ENCODE data around the gene SH3RF3. TPM values are rescaled to one million over a fixed set of nuclear protein-coding genes. Genes with fewer than 3 reads are reported as not detected.

SH3RF3 gene
- total RNA-seq, 1 donor from 2014 or later: 7.3 TPM

DNA sequence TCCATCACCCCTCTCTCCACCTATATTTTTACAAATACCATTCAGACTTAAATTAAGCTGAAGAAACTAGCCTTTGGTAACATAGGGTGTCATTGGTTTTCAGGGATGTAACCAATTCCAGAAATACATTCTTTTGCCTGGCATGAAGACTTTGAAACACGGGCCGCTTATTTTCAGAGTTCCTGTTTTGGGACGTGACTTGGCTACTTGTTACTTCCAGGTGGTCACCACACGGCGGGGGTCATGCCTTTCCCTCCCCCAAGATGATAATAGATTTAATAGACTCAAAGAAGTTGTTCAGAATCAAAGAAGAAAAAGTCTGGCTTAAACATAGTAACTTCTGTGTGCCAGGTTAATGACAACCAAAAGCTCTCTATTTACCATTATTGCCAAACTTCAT lies 374.2 kb downstream of the SH3RF3 start:
- H3K9me3 ChIP-seq (ENCODE audit: insufficient read depth, low read depth, low read length): peaks cover 7% of the 10 kb centered on the region
- H3K4me1 ChIP-seq (ENCODE audit: insufficient read depth, low read length): peaks cover 1% of the 10 kb centered on the region
- Mint-ChIP-seq H3K27me3 (ENCODE audit: low read depth, unreplicated experiment) (peaks cover 31% of the 10 kb centered on the region), H3K4me3 (ENCODE audit: unreplicated experiment) (no peak overlapping the region), H3K36me3 (ENCODE audit: low read depth, unreplicated experiment) (peaks cover 13% of the 10 kb centered on the region), H3K27ac (ENCODE audit: unreplicated experiment) (peak overlapping the region; percentile 18), H3K4me1 (ENCODE audit: low read depth, unreplicated experiment) (peaks cover 3% of the 10 kb centered on the region), H3K9me3 (ENCODE audit: unreplicated experiment) (no peaks in the 10 kb centered on the region)
- no peak for TF ChIP-seq EZH2 (IDR thresholded peaks at IDR 0.05; ENCODE audit: insufficient read depth, low read length)
- no peaks in the 10 kb centered on the region for H3K27me3 ChIP-seq (ENCODE audit: insufficient read depth, low read length)
- H4K20me1 ChIP-seq (ENCODE audit: insufficient read depth, low read length): no peaks in the 10 kb centered on the region
- DNase-seq (ENCODE audit: low read depth) (no peak), FAIRE-seq (no peak)
- H3K36me3 ChIP-seq (ENCODE audit: insufficient read depth, low read length): no peaks in the 10 kb centered on the region
- H2AFZ ChIP-seq (ENCODE audit: low read depth, low read length): no peak overlapping the region
- no peaks in the 10 kb centered on the region for H3K79me2 ChIP-seq (ENCODE audit: insufficient read depth, low read length)
- no peak overlapping the region for H3K27ac ChIP-seq (ENCODE audit: low read depth, low read length)
- no peak overlapping the region for H3K9ac ChIP-seq (ENCODE audit: low read length)
- no peak overlapping the region for H3K4me2 ChIP-seq (ENCODE audit: low read length)
- H3K4me3 ChIP-seq (ENCODE audit: insufficient read depth, low read depth, low read length): no peak overlapping the region

DNA sequence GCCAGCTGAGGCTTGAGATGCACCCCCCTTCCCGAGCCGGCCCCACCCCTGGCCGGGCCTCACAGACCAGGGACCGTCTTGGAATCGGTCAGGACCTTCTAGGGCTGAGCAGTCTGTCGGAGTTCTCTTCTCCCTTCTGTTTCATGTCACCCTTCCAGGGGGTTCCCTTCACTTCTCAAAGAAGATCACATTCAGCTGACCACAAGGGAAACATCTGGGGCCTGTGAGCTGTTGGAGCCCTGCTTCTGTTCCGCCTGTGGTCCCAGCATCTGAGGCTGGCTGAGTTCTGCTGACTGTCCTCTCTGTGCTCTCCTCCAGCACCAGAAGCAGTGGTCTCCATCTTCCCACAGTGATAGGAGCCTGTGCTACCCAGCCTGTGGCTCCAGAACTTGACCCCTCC lies 378.2 kb downstream of the SH3RF3 start:
- no peaks in the 10 kb centered on the region for H3K4me1 ChIP-seq (ENCODE audit: insufficient read depth, low read length)
- H3K27ac ChIP-seq (ENCODE audit: low read depth, low read length): no peak overlapping the region
- H3K79me2 ChIP-seq (ENCODE audit: insufficient read depth, low read length): no peaks in the 10 kb centered on the region
- no peak overlapping the region for H3K27ac Mint-ChIP-seq (ENCODE audit: unreplicated experiment)
- H3K4me2 ChIP-seq (ENCODE audit: low read length): no peak overlapping the region
- H3K36me3 Mint-ChIP-seq (ENCODE audit: low read depth, unreplicated experiment): peaks cover 15% of the 10 kb centered on the region
- no peaks in the 10 kb centered on the region for H4K20me1 ChIP-seq (ENCODE audit: insufficient read depth, low read length)
- no peaks in the 10 kb centered on the region for H3K9me3 Mint-ChIP-seq (ENCODE audit: unreplicated experiment)
- H3K4me1 Mint-ChIP-seq (ENCODE audit: low read depth, unreplicated experiment): no peaks in the 10 kb centered on the region
- no peaks in the 10 kb centered on the region for H3K36me3 ChIP-seq (ENCODE audit: insufficient read depth, low read length)
- H3K27me3 Mint-ChIP-seq (ENCODE audit: low read depth, unreplicated experiment): peaks cover 32% of the 10 kb centered on the region
- H3K27me3 ChIP-seq (ENCODE audit: insufficient read depth, low read length): no peaks in the 10 kb centered on the region
- H2AFZ ChIP-seq (ENCODE audit: low read depth, low read length): no peak overlapping the region
- H3K9ac ChIP-seq (ENCODE audit: low read length): no peak overlapping the region
- TF ChIP-seq, protein P1, sequence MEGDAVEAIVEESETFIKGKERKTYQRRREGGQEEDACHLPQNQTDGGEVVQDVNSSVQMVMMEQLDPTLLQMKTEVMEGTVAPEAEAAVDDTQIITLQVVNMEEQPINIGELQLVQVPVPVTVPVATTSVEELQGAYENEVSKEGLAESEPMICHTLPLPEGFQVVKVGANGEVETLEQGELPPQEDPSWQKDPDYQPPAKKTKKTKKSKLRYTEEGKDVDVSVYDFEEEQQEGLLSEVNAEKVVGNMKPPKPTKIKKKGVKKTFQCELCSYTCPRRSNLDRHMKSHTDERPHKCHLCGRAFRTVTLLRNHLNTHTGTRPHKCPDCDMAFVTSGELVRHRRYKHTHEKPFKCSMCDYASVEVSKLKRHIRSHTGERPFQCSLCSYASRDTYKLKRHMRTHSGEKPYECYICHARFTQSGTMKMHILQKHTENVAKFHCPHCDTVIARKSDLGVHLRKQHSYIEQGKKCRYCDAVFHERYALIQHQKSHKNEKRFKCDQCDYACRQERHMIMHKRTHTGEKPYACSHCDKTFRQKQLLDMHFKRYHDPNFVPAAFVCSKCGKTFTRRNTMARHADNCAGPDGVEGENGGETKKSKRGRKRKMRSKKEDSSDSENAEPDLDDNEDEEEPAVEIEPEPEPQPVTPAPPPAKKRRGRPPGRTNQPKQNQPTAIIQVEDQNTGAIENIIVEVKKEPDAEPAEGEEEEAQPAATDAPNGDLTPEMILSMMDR (IDR thresholded peaks at IDR 0.05; ENCODE audit: insufficient read depth, low read depth, low read length): no peak
- no peak for TF ChIP-seq EZH2 (IDR thresholded peaks at IDR 0.05; ENCODE audit: insufficient read depth, low read length)
- FAIRE-seq: no peak
- H3K9me3 ChIP-seq (ENCODE audit: insufficient read depth, low read depth, low read length): peaks cover 7% of the 10 kb centered on the region
- H3K4me3 Mint-ChIP-seq (ENCODE audit: unreplicated experiment): no peak overlapping the region
- H3K4me3 ChIP-seq (ENCODE audit: insufficient read depth, low read depth, low read length): no peak overlapping the region
- no peak for DNase-seq (ENCODE audit: low read depth)

DNA sequence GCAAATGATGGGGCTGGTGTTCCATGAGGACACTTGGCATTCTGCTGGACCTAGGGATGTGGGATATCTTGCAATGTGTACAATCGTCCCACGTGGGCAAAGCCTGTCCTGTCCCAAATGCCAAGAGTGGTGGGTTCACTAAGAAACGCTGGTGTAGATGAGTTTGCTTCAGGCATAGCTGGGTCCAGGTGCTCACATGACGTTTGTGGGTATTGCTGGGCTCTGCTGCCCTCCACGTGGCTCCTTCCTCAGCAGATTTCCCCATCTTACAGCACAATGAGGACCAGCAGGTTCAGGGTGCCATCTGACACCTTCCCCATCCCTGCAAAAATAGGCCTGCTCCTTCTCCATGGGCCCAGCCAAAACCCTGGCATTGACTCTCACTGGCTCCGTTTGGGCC lies 378.8 kb downstream of the SH3RF3 start:
- H3K27ac Mint-ChIP-seq (ENCODE audit: unreplicated experiment): no peak overlapping the region
- no peak for FAIRE-seq

More for the DNA sequence above, 378.8 kb downstream of the SH3RF3 start:
- Mint-ChIP-seq H3K27me3 (ENCODE audit: low read depth, unreplicated experiment) (peaks cover 34% of the 10 kb centered on the region), H3K36me3 (ENCODE audit: low read depth, unreplicated experiment) (peaks cover 12% of the 10 kb centered on the region), H3K9me3 (ENCODE audit: unreplicated experiment) (no peaks in the 10 kb centered on the region), H3K4me1 (ENCODE audit: low read depth, unreplicated experiment) (no peaks in the 10 kb centered on the region), H3K4me3 (ENCODE audit: unreplicated experiment) (no peak overlapping the region)
- Histone ChIP-seq H3K4me1 (ENCODE audit: insufficient read depth, low read length) (no peaks in the 10 kb centered on the region), H3K9me3 (ENCODE audit: insufficient read depth, low read depth, low read length) (peaks cover 7% of the 10 kb centered on the region), H3K79me2 (ENCODE audit: insufficient read depth, low read length) (no peaks in the 10 kb centered on the region), H3K27ac (ENCODE audit: low read depth, low read length) (no peak overlapping the region), H3K27me3 (ENCODE audit: insufficient read depth, low read length) (no peaks in the 10 kb centered on the region), H3K4me2 (ENCODE audit: low read length) (no peak overlapping the region), H2AFZ (ENCODE audit: low read depth, low read length) (no peak overlapping the region), H3K4me3 (ENCODE audit: insufficient read depth, low read depth, low read length) (no peak overlapping the region), H4K20me1 (ENCODE audit: insufficient read depth, low read length) (no peaks in the 10 kb centered on the region), H3K36me3 (ENCODE audit: insufficient read depth, low read length) (no peaks in the 10 kb centered on the region), H3K9ac (ENCODE audit: low read length) (no peak overlapping the region)
- DNase-seq (ENCODE audit: low read depth): no peak
- TF ChIP-seq, protein P1 (IDR thresholded peaks at IDR 0.05; ENCODE audit: insufficient read depth, low read depth, low read length): no peak
- TF ChIP-seq EZH2 (IDR thresholded peaks at IDR 0.05; ENCODE audit: insufficient read depth, low read length): no peak
